KBM-7 (cell line): Measurements from ENCODE around the gene UBE2V1.
"Not testable (repeated sequence)": the region's sequence is repeated elsewhere in the genome, so short reads cannot be mapped to it uniquely, and the experiment has no call there.

Experiments used
- DNase-seq: peaks from one replicate; pipeline ENCODE4 v3.0.0-alpha.2; 2015
- in situ Hi-C: fragments of 300-500 bp; cut with MboI; formaldehyde crosslinking; loops from 2 replicates; pipeline ENCODE4 v1.14.3; 2020; ENCODE audit warnings: low sequenced_read_pairs, low pct_unique_long_range_greater_than_20kb, mixed read lengths

Gene UBE2V1

DNA sequence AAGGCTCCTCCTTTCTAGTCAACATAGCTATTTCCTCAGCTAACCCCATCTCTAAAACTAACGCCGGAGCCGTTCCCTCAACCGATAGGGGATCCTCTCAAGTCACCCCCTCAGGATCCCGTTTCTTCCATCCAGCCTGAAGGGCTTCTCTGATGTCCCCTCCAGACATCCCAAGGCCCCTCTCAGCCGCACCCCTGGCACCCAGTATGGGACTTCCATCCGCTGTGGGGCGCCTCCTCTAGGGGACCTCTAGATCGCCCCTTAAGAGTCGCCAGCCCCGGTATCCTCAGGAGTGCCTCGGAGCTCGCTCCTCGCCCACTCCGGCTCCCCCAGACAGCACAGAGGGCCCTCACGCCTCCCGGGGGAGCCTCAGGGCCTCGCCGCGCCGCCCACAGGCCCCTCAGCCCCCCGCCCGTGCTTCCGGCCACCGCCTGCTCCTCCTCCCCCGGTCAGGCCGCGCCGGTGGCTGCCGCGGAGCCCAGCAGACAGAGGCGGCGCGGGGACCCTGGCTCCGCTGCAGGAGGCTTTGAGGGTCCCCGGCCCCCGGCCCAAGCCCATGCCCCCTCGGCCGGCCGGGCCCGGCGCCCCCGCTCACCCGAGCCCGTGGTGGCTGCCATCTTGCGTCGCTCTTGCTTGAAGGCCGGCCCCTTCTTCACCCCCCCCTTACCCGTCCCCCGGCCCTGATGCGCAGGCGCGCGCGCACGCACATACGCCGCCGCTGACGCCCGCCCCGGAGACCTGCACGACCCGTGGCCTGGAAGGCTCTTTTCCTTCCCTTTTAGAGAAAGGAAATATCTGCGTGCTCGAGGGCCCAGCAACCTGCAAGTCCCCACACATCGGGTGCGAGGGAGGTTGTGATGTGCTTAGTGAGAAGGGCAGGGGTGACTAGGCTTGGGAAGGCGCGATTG, at the start of gene UBE2V1:
UBE2V1 (minus strand) TSS at position 639 of the 908 bp plus-strand sequence; CDS start at position 617, 22 bp downstream.
- peak; percentile 91 for DNase-seq
- in situ Hi-C loops = no loop called here

DNA sequence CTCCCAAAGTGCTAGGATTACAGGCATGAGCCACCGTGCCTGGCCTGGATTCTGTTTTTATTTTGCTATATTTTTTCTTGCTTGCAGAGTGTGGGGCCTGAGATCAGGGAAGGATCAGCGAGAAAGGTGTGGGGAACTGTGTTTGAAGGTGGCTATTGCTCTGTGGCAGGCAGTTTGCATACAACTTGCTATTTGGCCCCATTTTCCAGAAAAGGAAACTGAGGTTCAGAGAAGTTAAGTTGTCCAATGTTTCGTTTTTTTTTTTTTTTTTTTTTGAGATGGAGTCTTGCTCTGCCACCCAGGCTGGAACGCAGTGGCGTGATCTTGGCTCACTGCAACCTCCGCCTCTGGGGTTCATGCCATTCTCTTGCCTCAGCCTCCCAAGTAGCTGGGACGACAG, 48.5 kb upstream of the UBE2V1 start:
- DNase-seq, in situ Hi-C loops: not testable (repeated sequence)

DNA sequence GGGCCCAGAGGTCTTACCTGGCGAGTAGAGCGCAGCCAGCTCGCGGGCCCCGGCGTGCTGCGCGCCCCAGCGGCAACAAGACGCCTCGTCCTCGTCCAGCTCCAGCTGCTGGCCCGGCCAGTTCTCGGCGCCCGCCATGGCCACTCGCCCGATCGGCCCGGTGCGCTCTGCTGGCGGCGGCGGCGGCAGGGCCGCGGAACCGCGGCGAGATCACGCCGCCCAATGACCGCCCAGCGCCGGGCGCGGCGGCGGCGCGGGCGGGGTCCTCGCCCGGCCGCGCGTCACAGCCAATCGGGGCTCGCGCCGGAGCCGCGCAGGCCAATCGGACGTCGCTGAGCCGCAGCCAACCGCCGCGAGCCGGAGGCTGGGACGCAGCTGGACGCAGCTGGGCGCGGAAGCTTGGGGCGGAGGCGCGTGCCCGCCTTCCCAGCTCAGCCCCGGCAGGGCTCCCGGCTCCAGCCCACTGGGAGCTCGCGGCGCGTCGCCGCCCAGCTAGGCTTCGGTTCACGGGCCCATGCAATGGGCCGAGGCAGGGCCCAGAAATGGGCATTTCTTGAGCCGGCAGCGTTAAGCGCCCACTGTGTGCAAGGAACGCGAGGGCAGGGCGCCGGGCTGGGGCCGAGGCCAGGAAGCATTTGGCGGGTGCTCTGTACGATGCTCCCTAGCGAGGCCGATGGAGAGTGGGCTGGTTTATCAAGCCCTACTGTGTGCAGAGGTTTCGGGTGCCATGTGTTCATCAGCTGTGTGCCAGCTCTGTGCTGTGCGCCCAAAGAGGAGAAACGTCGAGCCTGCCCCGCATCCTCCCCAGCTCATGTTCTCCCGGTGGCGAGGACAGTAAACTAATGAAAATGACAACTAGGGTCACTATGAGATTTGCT, 40.8 kb upstream of the UBE2V1 start, which contains the start of gene PEDS1:
PEDS1 (minus strand) TSS at position 224 of the 878 bp plus-strand sequence; CDS start at position 138, 86 bp downstream.
- in situ Hi-C loops = no loop called here
- DNase-seq = peak; percentile 81

DNA sequence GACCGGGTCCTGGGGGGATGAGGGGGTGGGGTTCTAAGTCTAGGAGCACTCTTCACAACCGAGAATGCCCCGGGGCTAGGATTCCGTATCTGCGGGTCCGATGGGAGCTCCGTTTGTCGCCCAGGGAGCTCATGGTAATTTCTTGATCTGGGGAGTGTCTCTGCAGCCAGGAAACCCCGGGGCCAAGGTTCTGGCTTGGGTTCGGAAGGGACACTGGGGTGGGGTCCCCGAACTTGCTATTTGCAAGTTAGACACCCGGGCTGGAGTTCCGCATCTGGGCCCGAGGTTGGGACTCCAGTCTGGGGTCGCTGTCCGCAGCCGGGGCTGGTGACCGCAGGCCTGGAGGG, 40.2 kb upstream of the UBE2V1 start:
- no peak for DNase-seq
- in situ Hi-C loops = no loop called here

DNA sequence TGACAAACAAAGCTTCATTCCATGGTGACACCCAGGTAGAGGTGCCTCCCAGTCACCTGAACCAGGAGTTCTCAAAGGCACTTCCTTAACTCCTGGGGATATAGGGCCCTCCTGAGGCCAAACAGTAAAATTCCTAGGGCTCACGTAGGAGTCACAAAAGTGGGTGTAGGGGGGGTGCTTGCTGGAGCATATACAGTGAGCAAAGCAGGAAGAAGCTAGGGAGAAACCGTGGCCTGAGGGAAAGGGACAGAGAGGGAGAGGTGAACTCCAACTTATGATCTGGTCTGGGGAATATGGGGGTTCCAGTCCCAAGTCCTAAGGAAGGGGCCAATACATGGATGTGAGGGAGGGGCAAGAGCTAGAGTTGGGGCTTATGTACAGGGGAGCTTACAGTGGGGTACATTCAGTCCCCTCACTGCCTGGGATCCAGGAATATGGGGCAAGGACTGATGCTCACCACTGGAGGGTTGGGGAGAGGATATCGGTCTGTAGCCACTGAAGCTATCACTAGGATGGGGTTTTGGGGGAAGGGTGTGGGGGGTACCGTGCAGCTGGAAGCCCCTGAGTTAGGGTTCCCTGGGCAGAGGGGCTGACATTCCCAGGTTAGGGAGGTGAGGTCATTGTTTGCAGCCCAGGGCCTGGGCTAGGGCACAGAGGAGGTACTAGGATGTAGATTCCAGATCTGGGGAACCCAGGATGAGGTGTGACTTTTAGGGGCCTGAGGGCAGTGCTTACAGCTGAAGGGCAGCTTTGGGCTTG, 39.6 kb upstream of the UBE2V1 start:
- in situ Hi-C loops = no loop called here
- DNase-seq = peak; percentile 23

DNA sequence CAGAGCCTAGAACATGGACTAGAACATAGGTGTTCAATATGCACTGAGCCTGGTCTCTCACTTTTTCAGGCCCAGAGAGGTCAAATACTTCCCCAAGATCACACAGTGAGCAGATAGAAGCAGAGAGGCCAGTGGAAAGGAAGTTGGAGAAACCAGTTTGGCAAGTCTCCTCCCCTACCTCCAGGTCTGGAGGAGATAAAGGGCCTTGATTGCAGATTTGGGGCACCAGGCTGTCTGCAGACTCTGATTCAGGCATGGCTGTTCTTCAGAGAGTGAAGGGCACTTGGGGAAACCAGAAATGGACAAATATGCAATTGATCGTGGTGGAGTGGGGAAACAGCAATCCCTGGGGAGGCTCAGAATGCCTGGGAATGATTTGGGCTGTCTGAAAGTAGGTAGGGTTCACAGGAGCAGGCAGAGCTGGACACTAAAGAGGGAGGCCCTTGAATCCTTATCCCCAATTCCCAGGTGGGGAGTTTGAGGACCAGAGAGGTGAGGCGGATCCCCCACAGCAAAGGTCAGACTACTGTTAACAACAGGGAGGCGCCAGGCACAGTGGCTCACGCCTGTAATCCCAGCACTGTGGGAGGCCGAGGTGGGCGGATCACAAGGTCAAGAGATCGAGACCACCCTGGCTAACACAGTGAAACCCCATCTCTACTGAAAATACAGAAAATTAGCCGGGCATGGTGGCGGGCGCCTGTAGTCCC, 38.2 kb upstream of the UBE2V1 start:
- in situ Hi-C loops = no loop called here
- DNase-seq = no peak

DNA sequence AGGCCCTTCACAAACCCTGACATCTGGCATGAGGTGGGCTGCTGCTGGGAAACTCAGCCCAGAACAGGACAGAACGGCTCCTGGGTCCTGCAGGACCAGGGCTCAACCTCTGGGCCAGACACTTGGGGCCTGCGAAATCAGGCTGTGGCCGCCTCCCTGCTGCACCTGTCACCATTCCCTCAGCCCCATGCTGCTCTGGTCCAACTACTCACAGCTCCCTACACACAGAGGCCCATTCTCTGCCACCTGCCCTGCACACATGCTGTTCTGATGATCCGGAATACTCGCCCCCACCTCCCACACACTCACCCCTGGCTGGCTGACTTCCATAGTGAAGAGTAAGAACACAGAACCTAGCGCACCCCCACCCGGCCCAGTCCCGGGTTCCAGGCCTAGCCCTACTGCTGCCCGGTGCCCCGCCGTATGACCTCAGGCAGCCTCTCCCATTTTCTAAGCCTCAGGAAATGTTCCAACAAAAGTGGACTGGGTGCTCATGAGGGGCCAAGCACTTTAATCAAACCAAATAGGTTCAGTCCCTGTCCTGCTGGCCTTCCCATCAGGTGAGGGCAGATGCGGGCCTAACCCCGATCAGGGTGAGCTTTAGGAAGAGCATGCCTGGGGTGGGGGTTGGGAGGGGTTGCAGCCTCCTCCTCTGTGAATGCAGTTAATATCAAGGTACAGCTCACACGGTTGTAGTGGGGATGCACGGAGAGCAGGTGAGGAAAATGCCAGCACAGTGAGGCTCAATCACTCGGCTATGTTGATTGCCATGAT, 36.7 kb upstream of the UBE2V1 start:
- DNase-seq = no peak
- in situ Hi-C loops = no loop called here

DNA sequence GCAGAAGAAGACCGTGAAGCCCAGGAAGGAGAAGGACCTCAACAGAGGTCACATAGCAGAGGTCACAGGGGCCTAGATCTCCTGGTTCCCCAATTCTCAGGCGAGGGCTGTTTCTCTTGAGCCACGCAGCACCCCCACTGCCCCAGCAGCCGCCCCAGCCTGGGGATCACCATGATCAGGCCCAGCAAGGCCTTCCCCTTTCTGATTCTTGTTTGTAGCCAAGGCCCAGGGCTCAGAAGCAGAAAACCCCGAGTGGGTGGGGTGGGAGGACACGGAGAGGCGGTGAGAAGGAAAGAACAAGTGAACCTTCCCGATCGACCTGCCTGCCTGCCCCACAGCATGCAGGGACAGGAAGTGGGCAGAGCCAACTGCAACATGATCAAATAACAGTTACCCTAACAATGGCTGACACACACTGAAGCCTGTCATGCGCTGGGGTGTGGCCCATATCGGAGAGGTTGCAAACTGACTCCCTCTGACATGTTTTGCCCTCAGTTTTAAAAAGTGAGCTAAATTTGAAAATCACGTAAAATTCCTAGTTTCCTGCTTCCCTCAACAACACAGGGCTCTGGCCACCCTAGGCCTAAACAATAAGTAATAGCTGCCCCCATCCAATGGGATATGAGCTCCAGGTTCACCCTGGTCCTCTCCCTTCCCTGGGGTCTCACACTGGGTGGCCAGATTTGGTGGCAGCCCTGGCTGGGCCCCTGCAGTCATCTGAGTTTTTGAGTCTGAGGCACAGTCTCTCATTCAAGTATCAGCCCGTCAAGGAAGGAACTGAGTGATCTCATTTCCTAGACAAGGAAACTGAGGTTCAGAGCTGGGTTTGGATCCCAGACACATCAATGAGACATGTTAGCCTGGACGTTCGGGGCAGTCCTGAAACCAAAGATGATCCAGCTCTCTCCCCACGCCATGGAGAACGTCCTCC, 34.0 kb upstream of the UBE2V1 start:
- DNase-seq = peak; percentile 88

DNA sequence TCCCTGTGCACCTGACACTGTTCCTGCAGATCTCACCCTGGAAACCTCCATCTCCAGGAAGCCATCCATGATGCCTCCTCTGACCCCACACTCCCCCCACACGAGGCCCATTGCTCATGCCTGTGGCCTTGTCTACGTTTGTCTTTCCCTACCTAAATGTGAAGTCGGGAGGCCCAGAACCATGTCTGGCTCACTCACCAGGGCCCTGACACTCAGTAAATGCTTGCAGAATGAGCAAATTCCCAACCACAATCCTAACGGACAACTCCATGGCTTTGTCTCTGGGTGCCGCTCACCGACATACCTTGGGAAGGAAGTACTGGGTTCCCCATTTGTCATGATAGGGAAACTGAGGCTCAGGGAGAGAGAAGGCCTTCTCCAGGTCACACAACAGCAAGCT, 33.3 kb upstream of the UBE2V1 start:
- in situ Hi-C loops = no loop called here
- DNase-seq = no peak

More for the DNA sequence above, 34.0 kb upstream of the UBE2V1 start:
- in situ Hi-C loops = no loop called here

DNA sequence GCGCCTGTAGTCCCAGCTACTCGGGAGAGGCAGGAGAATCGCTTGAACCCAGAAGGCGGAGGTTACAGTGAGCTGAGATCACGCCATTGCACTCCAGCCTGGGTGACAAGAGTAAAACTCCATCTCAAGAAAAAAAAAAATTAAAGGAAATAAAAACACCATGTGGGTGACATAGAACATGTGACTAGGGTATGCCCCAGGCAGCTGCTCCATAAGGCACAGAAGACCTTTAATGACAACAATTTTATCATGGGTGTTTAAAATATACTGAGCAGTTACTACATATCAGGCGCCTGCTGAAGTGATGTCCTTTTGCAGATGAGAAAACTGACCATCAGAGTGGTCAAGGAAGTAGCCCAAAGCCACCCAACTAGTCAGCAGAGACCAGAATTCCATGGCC, 32.6 kb upstream of the UBE2V1 start:
- in situ Hi-C loops = no loop called here

DNA sequence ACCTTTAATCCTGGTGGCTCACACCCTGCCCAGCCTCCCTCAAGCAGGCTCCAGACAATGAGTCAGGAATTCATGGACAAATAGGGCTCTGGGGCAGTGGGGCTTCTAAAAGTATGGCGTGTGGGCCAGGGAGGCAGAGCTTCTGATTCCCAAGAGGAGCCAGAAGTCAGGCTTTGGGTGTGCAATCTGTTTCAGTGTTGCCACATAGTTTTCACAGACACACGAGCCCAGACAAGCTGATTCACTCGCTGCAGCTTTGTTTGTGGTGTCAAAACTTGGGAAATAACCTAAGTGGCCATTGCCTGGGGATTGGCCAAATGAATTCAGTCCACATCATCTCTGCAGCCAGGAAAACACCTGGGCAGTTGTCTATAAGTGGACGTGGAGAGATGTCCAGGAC, 31.4 kb upstream of the UBE2V1 start:
- no peak for DNase-seq
- in situ Hi-C loops = no loop called here

More for the DNA sequence above, 32.6 kb upstream of the UBE2V1 start:
- no peak for DNase-seq

DNA sequence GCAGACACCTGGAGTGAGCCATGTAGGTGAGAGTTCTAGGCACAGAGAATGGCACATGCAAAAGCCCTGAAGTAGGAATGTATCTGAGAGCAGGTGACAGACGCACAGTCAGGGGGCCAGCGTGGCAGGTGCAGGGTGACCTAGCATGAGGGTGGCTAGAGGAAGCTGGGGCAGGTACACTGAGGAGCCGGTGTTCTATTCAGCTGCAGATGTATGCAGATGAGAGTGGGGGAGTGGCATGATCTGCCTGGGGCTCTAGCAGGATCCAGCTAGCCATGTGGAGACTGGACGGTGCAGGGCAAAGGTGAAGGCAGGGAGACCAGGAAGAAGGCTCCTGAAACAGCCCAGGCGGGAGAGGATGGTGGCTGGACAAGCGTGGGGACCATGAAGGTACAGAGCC, 29.9 kb upstream of the UBE2V1 start:
- in situ Hi-C loops = no loop called here
- no peak for DNase-seq

DNA sequence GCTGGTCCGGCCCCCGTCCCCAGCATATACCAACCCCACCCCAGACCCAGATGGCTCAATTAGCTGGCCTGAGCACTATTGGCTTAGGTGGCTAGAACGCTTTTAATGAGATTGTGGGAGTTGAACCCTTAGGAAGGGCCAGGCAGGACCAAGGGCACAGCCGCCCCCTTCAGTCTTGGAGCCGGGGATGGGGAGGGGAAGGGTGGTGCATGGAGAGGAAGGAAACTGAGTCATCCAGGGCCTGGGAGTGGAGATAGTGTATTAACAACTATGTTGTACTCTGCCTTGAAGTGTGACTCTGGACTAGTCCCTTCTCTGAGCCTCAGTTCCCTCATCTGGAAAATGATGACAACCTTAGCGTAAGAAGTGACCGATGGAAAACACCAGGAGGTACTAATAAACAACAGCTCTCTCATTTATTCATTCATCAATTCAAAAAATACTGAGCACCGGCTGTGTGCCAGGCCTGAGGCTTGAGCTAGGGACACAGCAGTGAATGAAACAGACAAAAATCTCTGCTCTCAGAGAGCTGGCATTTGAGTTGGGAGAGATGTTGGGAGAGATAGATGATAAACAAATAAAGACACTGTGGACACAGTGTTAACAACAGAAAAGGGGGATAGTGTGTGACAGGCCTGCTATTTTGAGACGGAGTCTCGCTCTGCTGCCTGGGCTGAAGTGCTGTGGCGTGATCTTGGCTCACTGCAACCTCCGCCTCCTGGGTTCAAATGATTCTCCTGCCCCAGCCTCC, 29.0 kb upstream of the UBE2V1 start:
- DNase-seq = no peak
- in situ Hi-C loops = no loop called here

DNA sequence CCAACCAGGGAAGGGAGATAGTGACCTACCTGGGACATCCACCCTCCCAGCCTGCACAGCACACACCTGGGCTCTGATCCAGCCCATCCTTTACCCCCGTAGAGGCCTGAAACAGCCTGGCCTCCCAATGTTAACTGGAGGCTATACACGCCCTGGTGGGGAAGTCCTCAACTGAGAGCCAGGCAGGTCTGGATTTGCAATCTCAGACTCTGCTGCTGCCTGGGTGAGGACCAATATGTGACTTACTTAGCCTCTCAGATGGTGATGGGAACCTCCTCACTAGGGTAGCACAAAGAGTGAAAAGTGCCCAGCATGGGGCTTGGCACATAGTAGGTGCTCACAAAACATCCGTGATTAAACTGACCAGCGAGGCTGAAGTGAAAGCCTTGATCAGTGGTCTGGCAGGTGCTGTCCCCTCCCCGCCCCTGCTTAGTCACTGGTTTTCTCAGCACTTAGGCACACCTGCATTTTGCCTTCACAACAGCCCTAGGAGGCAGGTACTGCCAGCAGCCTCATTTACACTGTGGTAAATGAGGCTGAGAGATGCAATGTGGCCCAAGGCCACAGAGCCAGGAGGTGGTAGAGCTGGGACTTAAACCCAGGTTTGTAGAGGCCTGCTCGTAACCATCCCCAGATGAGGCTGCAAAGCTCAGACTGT, 28.2 kb upstream of the UBE2V1 start:
- in situ Hi-C loops = no loop called here
- no peak for DNase-seq

DNA sequence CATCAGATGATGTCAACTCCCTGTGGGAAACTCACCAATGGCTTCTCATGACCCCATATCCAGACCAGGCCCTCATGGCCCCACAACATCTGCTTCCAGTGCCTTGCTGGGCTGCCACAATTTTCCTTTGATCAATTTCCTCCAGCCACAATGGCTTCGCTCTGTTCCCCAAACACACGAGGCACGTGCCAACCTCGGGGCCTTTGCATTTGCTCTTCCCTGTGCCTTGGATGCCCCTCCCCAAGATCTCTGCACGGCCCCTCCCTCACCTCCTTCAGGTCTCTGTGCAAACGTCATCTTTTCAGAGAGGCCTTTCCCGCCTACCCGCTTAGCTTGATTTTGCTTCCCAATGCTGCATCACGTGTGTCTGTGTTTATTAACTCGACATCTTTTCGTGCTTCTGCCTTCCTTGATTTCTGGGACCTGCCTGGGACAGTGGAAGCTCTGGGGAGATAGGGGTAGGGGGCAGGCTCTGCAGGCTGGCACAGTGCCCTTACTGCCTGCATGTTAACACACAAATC, 27.4 kb upstream of the UBE2V1 start:
- in situ Hi-C loops = no loop called here
- DNase-seq = no peak
